Stomach smooth muscle (tissue), 2 donors: ENCODE results near the gene AMIGO2.
A peak's percentile ranks its signal among the peaks of the same experiment; 100 is the strongest.
"Not testable (repeated sequence)": the region's sequence is repeated elsewhere in the genome, so short reads cannot be mapped to it uniquely, and the experiment has no call there.

Experiments used
- H3K27ac ChIP-seq: one replicate; pipeline ENCODE4 v1.7.0; 2013; ENCODE audit warnings: mild to moderate bottlenecking, low read length, inconsistent platforms
- H3K27me3 ChIP-seq, 2 donors: one replicate each; pipeline ENCODE4 v1.7.0; 2013; ENCODE audit warnings: low read length in 2 of 2; ENCODE audit not compliant: insufficient read depth in 2 of 2, control insufficient read depth in 1 of 2
- H3K36me3 ChIP-seq, 2 donors: one replicate each; pipeline ENCODE4 v1.7.0; 2013; ENCODE audit warnings: low read length in 2 of 2; ENCODE audit not compliant: control insufficient read depth in 2 of 2, insufficient read depth in 2 of 2
- H3K4me1 ChIP-seq: one replicate; pipeline ENCODE4 v1.7.0; 2013; ENCODE audit warnings: low read length; ENCODE audit not compliant: control insufficient read depth, insufficient read depth
- H3K4me3 ChIP-seq, 2 donors: one replicate each; pipeline ENCODE4 v1.7.0; 2013; ENCODE audit warnings: low read length in 2 of 2
- H3K9ac ChIP-seq, 2 donors: one replicate each; pipeline ENCODE4 v1.7.0; 2013; ENCODE audit warnings: low read length in 2 of 2, mild to moderate bottlenecking in 1 of 2
- H3K9me3 ChIP-seq, 2 donors: one replicate each; pipeline ENCODE4 v1.7.0; 2013; ENCODE audit warnings: low read length in 2 of 2; ENCODE audit not compliant: control insufficient read depth in 2 of 2
- donor health status: healthy.
- donor health status: Pancreatic carcinoma.

AMIGO2 gene

DNA sequence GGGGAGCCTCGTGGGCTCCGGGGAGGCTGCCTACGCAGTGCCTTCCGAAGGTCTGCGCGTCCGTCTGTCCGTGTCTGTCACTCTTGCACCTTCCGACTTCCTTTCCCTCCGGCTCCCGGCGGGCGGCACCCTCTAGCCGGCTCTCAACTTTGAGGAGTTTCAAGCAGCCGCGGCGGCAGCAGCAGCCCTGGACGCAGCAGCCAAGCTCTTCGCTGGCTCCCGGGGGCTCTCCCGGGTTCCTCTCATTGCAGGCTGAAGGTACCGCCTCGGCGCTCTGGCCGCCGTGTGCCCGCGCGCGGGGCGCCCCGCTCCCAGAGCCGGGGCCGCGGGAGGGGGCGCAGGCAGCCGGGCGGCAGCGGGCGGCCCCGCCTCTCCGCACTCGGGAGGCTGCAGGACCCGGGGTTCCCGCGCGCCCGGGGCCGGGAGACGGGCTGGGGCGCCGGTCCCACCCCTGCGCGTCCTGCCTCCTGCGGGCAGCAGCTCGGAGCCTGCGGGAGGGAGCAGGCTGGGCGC is at the start of gene AMIGO2, which contains the start of gene PCED1B:
TSS of gene AMIGO2 (minus strand) at position 492 of the 513 bp plus-strand sequence. CDS start 957 bp downstream, outside the sequence.
TSS of gene PCED1B (plus strand) at position 154 of the 513 bp plus-strand sequence. CDS start 155,443 bp downstream, outside the sequence.
- Histone ChIP-seq H3K4me3 (peak within 1 kb of the TSS; percentile 82 to 88), H3K36me3 (no peaks in the 10 kb centered on the region), H3K27me3 (no peaks in the 10 kb centered on the region), H3K4me1 (peaks cover 6% of the 10 kb centered on the region), H3K27ac (peak within 1 kb of the TSS; percentile 91), H3K9me3 (no peaks in the 10 kb centered on the region), H3K9ac (peak within 1 kb of the TSS; percentile 65 to 84)

DNA sequence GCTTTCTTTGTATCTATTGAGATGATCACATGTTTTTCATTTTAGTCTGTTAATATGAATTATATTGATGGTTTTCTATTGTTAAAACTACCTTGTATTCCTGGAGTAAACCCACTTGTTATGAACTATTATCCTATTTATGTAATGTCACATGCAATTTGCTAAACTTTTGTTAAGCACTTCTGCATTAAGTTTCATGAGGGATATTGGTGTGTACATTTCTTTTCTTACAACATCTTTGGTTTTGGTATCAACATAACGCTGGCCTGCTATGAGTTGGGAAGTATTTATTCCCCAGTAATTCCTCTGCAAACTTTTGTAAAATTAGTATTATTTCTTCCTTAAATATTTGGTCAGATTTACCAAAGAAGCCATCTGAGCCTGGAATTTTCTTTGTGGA is 46.5 kb upstream of the AMIGO2 start:
- Histone ChIP-seq H3K9me3 (no peaks in the 10 kb centered on the region), H3K4me1 (no peaks in the 10 kb centered on the region), H3K9ac (no peak overlapping the region), H3K36me3 (no peaks in the 10 kb centered on the region), H3K27me3 (no peaks in the 10 kb centered on the region), H3K4me3 (no peak overlapping the region), H3K27ac (no peak overlapping the region)

DNA sequence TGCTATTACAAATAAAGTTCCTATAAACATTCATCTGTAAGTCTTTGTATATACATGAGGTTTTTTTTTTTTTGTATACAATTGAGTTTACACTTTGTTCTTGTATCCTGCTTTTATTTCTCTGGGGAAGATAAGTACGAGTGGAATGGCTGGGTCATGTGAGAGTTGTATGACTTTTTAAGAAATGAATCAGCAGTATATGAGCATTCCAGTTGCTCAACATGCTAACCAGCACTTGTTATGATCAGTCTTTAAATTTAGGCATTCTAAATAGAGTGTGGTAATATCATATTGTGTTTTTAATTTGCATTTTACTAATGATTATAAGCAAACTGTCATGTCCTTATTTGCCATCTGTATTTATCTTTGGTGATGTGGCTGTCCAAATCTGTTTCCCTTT is 44.7 kb upstream of the AMIGO2 start:
- Histone ChIP-seq H3K4me1 (no peaks in the 10 kb centered on the region), H3K4me3 (no peak overlapping the region), H3K27me3 (no peaks in the 10 kb centered on the region), H3K27ac (no peak overlapping the region), H3K9me3 (no peaks in the 10 kb centered on the region), H3K36me3 (no peaks in the 10 kb centered on the region), H3K9ac (no peak overlapping the region)

DNA sequence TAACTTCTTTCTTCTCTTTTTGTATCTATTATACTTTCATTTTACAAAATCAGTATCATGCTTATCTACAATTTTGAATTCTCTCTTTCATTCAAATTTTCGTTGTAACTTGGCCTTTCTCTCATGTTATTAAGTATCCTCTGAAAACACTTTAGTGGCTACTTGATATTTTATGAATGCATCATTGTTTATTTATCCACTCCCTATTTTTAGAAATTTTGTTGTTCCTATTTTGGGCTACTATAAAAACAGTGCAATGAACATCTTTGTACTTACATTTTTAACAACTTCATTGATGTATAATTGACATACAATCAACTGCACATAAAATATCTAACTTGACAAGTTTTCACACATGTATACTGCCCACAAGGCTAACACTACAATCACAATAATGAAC is 44.0 kb upstream of the AMIGO2 start:
- no peaks in the 10 kb centered on the region for H3K9me3 ChIP-seq
- no peaks in the 10 kb centered on the region for H3K27me3 ChIP-seq
- H3K4me1 ChIP-seq, result no peaks in the 10 kb centered on the region

DNA sequence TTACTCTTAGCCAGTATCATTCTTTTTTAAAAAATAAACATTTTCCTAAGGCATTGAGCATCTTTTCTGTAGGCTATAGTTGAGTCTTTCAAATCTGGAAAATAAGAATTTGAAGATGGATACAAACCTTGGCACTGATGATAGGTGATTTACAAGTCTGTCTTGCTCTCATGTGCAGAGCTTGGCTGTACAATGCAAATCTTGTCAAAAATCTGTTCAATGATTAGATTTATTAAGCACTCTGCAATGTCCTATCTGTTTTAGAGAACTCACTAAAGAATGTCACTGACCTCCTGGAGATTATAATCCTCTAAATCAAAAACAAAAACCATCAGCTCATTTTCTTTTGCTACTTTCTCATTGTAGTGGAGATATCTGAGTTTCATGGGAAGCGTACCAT is 42.8 kb upstream of the AMIGO2 start:
- Histone ChIP-seq H3K9ac (no peak overlapping the region), H3K4me3 (no peak overlapping the region), H3K27me3 (no peaks in the 10 kb centered on the region), H3K4me1 (no peaks in the 10 kb centered on the region), H3K36me3 (no peaks in the 10 kb centered on the region), H3K27ac (no peak overlapping the region), H3K9me3 (no peaks in the 10 kb centered on the region)

More for the DNA sequence above, 44.0 kb upstream of the AMIGO2 start:
- Histone ChIP-seq H3K4me3 (no peak overlapping the region), H3K9ac (no peak overlapping the region), H3K27ac (no peak overlapping the region), H3K36me3 (no peaks in the 10 kb centered on the region)

- Histone ChIP-seq H3K4me1 (no peaks in the 10 kb centered on the region), H3K27ac (no peak overlapping the region), H3K9me3 (no peaks in the 10 kb centered on the region), H3K27me3 (no peaks in the 10 kb centered on the region), H3K36me3 (no peaks in the 10 kb centered on the region), H3K4me3 (no peak overlapping the region), H3K9ac (no peak overlapping the region)
These were observed 41.4 kb upstream of the AMIGO2 start for GRCh38 chr12:47121146-47121545.

DNA sequence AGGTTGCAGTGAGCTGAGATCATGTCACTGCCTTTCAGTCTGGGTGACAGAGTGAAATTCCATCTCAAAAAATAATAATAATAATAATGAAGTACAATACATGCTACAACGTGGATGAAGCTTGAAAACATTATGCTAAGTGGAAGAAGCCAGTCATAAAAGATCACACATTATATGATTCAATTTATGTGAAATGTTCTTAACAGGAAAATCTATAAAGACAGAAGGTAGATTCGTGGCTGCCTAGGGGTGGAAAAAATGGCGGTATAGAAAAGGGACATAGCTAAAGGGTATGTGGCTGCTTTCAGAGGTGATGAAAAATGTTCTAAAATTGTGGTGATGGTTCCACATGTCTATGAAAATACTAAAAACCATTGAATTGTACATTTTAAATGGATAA is 41.0 kb upstream of the AMIGO2 start:
- H3K36me3 ChIP-seq, result no peaks in the 10 kb centered on the region
- H3K27ac ChIP-seq, result no peak overlapping the region

DNA sequence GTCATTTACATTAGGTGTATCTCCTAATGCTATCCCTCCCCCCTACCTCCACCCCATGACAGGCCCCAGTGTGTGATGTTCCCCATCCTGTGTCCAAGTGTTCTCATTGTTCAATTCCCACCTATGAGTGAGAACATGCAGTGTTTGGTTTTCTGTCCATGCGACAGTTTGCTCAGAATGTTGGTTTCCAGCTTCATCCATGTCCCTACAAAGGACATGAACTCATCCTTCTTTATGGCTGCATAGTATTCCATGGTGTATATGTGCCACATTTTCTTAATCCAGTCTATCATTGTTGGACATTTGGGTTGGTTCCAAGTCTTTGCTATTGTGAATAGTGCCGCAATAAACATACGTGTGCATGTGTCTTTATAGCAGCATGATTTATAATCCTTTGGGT is 37.5 kb upstream of the AMIGO2 start:
- H3K4me3 ChIP-seq, H3K4me1 ChIP-seq, H3K36me3 ChIP-seq, H3K27me3 ChIP-seq, H3K9ac ChIP-seq, H3K27ac ChIP-seq, H3K9me3 ChIP-seq: not testable (repeated sequence)

More for the DNA sequence above, 41.0 kb upstream of the AMIGO2 start:
- no peak overlapping the region for H3K9ac ChIP-seq
- H3K27me3 ChIP-seq, result no peaks in the 10 kb centered on the region
- H3K9me3 ChIP-seq, result no peaks in the 10 kb centered on the region
- H3K4me3 ChIP-seq, result no peak overlapping the region
- H3K4me1 ChIP-seq, result no peaks in the 10 kb centered on the region

GRCh38 chr12:47114481-47114892 is 34.7 kb upstream of the AMIGO2 start:
- no peaks in the 10 kb centered on the region for H3K4me1 ChIP-seq

GRCh38 chr12:47112679-47113078 is 32.9 kb upstream of the AMIGO2 start:
- Histone ChIP-seq H3K27ac (no peak overlapping the region), H3K4me3 (no peak overlapping the region), H3K36me3 (peaks cover 0 to 4% of the 10 kb centered on the region in 2 donors), H3K4me1 (no peaks in the 10 kb centered on the region), H3K27me3 (no peaks in the 10 kb centered on the region), H3K9me3 (no peaks in the 10 kb centered on the region), H3K9ac (no peak overlapping the region)

More at GRCh38 chr12:47114481-47114892, 34.7 kb upstream of the AMIGO2 start:
- H3K27me3 ChIP-seq, result no peaks in the 10 kb centered on the region
- H3K36me3 ChIP-seq, result no peaks in the 10 kb centered on the region
- no peak overlapping the region for H3K9ac ChIP-seq
- no peak overlapping the region for H3K4me3 ChIP-seq
- no peaks in the 10 kb centered on the region for H3K9me3 ChIP-seq
- H3K27ac ChIP-seq, result no peak overlapping the region

- no peak overlapping the region for H3K27ac ChIP-seq
- H3K4me1 ChIP-seq, result no peaks in the 10 kb centered on the region
- no peaks in the 10 kb centered on the region for H3K9me3 ChIP-seq
- peaks cover 0 to 4% of the 10 kb centered on the region in 2 donors for H3K36me3 ChIP-seq
- H3K9ac ChIP-seq, result no peak overlapping the region
- H3K4me3 ChIP-seq, result no peak overlapping the region
- H3K27me3 ChIP-seq, result no peaks in the 10 kb centered on the region
These were observed 32.1 kb upstream of the AMIGO2 start for GRCh38 chr12:47111854-47112253.
